Posterior cingulate gyrus (tissue), 11 donors: ENCODE measurements around the gene NDST1.
A peak's percentile ranks its signal among the peaks of the same experiment; 100 is the strongest.

Experiments
- DNase-seq, 10 donors: peaks; one replicate each; pipeline versions ENCODE4 v3.0.0 to v3.0.0-alpha.2; 2020 to 2021; ENCODE audit warnings: mixed read lengths in 3 of 10
- intact Hi-C: fragments of 100-400 bp; cut with DNase I; formaldehyde crosslinking; loops from one replicate; pipeline ENCODE4 v1.15.1; 2023

NDST1 gene

GRCh38 chr5:150578781-150579461 is 71.0 kb downstream of the NDST1 start:
- intact Hi-C loops: no loop called here
- DNase-seq: peak in 1 of 10 donors; percentile 66

- intact Hi-C loops: no loop called here
- peak in 1 of 10 donors; percentile 31 for DNase-seq
Measured at GRCh38 chr5:150579462-150580400, 71.8 kb downstream of the NDST1 start.

- no peak for DNase-seq
- intact Hi-C loops: no loop called here
Measured at GRCh38 chr5:150580917-150581316, 73.0 kb downstream of the NDST1 start.

GRCh38 chr5:150582241-150583109 is 74.5 kb downstream of the NDST1 start:
- DNase-seq: no peak
- intact Hi-C loops: no loop called here

- intact Hi-C loops: no loop called here
- peak in 1 of 10 donors; percentile 42 for DNase-seq
Measured at GRCh38 chr5:150583541-150584225, 75.8 kb downstream of the NDST1 start.

GRCh38 chr5:150584556-150585335 is 76.8 kb downstream of the NDST1 start:
- intact Hi-C loops: no loop called here
- DNase-seq: peak in 1 of 10 donors; percentile 62

GRCh38 chr5:150585781-150586341 is 77.9 kb downstream of the NDST1 start:
- intact Hi-C loops: no loop called here
- DNase-seq: peak in 1 of 10 donors; percentile 43

- DNase-seq: no peak
- intact Hi-C loops: no loop called here
Measured at GRCh38 chr5:150587016-150587415, 79.1 kb downstream of the NDST1 start.

- intact Hi-C loops: no loop called here
- peak in 1 of 10 donors; percentile 49 for DNase-seq
Measured at GRCh38 chr5:150587856-150588595, 80.1 kb downstream of the NDST1 start.

GRCh38 chr5:150588596-150588890 is 80.6 kb downstream of the NDST1 start:
- no peak for DNase-seq
- intact Hi-C loops: no loop called here

GRCh38 chr5:150589862-150590601 is 82.1 kb downstream of the NDST1 start:
- intact Hi-C loops: no loop called here

GRCh38 chr5:150590979-150591695 is 83.2 kb downstream of the NDST1 start:
- DNase-seq: peak in 2 of 10 donors; percentile 26 to 74
- intact Hi-C loops: no loop called here

More at GRCh38 chr5:150589862-150590601, 82.1 kb downstream of the NDST1 start:
- peak in 1 of 10 donors; percentile 80 for DNase-seq

GRCh38 chr5:150593593-150593992 is 85.7 kb downstream of the NDST1 start:
- peak in 1 of 10 donors; percentile 41 for DNase-seq
- intact Hi-C loops: no loop called here

- peak in 2 of 10 donors; percentile 80 to 82 for DNase-seq
- intact Hi-C loops: no loop called here
Measured at GRCh38 chr5:150593996-150594395, 86.1 kb downstream of the NDST1 start.

GRCh38 chr5:150595466-150596031 is 87.6 kb downstream of the NDST1 start:
- intact Hi-C loops: no loop called here
- peak in 2 of 10 donors; percentile 30 to 59 for DNase-seq

- intact Hi-C loops: no loop called here
- peak in 2 of 10 donors; percentile 29 to 34 for DNase-seq
Measured at GRCh38 chr5:150596313-150596712, 88.4 kb downstream of the NDST1 start.

- no peak for DNase-seq
- intact Hi-C loops: no loop called here
Measured at GRCh38 chr5:150596826-150597225, 88.9 kb downstream of the NDST1 start.
